Testis (tissue), 2 donors: ENCODE data around the gene CD164L2.

ENCODE experiments used
- POLR2A ChIP-seq: fragments of 450-650 bp; IDR thresholded peaks from one replicate; pipeline ENCODE4 v1.6.1; 2017; ENCODE audit warnings: antibody characterized with exemption, mild to moderate bottlenecking, moderate library complexity
- TF ChIP-seq, protein P1 (sequence below), 3 experiments: fragments of 450-650 bp in 2 of 3; fragments of 200-600 bp in 1 of 3; sonication (generic) in 1 of 3; IDR thresholded peaks; one replicate each; pipeline ENCODE4 v1.5.1; 2016 to 2019; ENCODE audit warnings: antibody characterized with exemption in 3 of 3, mild to moderate bottlenecking in 2 of 3, moderate library complexity in 1 of 3

DNA sequence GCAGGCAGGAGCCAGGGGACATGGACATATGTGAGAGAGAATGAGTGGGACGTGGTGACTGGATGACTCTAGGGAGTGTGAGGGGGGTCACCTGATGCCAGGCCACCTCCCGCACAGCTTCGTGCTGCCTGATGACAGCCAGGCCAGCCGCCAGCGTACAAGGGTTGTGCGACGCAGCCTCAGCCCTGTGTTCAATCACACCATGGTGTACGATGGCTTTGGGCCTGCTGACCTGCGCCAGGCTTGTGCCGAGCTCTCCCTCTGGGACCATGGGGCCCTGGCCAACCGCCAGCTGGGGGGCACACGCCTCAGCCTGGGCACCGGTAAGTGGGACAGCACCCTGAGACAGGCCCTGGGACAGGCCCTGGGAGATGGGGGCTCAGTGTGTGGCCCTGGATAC lies 30.0 kb downstream of the CD164L2 start:
- TF ChIP-seq, protein P1, sequence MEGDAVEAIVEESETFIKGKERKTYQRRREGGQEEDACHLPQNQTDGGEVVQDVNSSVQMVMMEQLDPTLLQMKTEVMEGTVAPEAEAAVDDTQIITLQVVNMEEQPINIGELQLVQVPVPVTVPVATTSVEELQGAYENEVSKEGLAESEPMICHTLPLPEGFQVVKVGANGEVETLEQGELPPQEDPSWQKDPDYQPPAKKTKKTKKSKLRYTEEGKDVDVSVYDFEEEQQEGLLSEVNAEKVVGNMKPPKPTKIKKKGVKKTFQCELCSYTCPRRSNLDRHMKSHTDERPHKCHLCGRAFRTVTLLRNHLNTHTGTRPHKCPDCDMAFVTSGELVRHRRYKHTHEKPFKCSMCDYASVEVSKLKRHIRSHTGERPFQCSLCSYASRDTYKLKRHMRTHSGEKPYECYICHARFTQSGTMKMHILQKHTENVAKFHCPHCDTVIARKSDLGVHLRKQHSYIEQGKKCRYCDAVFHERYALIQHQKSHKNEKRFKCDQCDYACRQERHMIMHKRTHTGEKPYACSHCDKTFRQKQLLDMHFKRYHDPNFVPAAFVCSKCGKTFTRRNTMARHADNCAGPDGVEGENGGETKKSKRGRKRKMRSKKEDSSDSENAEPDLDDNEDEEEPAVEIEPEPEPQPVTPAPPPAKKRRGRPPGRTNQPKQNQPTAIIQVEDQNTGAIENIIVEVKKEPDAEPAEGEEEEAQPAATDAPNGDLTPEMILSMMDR (IDR thresholded peaks at IDR 0.05): no peak
- no peak for TF ChIP-seq POLR2A
